ENCODE measurements around the gene RPS6KA3.
A peak's percentile ranks its signal among the peaks of the same experiment; 100 is the strongest.

RPS6KA3 gene

GRCh38 chrX:20237864-20238263 is 28.8 kb downstream of the RPS6KA3 start:
- Histone ChIP-seq H3K4me1 (peaks cover 0 to 7% (median 0%) of the 10 kb centered on the region in 10 experiments; a peak in 4 of 20 replicates), H3K9ac (no peak overlapping the region), H3K27ac (no peak overlapping the region), H3K27me3 (no peaks in the 10 kb centered on the region), H4K20me1 (no peaks in the 10 kb centered on the region; a peak in 1 of 22 replicates), H3K9me3 (replicated peaks in 1 of 11) (peaks cover 12 to 44% (median 33%) of the 10 kb centered on the region in 11 experiments; a peak in 21 of 22 replicates), H3K36me3 (peaks cover 14 to 78% (median 27%) of the 10 kb centered on the region in 11 experiments; a peak in 21 of 22 replicates), H3K4me3 (no peak overlapping the region), H3K4me2 (no peak overlapping the region)
- TF ChIP-seq Cebpa-rat (IDR thresholded peaks at IDR 0.05) = no peak

- H4K20me1 ChIP-seq = no peaks in the 10 kb centered on the region; a peak in 1 of 22 replicates
- H3K4me2 ChIP-seq = no peak overlapping the region
- no peak for TF ChIP-seq Cebpa-rat (IDR thresholded peaks at IDR 0.05)
Observed at GRCh38 chrX:20235755-20236154, 31.0 kb downstream of the RPS6KA3 start.

GRCh38 chrX:20233336-20233735 is 33.4 kb downstream of the RPS6KA3 start:
- H3K9ac ChIP-seq = no peak overlapping the region
- H3K4me1 ChIP-seq = peaks cover 0 to 6% (median 0%) of the 10 kb centered on the region in 10 experiments; a peak in 4 of 20 replicates
- H3K36me3 ChIP-seq = peaks cover 22 to 91% (median 50%) of the 10 kb centered on the region in 11 experiments
- no peaks in the 10 kb centered on the region for H4K20me1 ChIP-seq
- peaks cover 12 to 46% (median 26%) of the 10 kb centered on the region in 11 experiments; a peak in 20 of 22 replicates for H3K9me3 ChIP-seq (replicated peaks in 1 of 11)
- H3K4me2 ChIP-seq = no peak overlapping the region
- no peak overlapping the region for H3K4me3 ChIP-seq
- TF ChIP-seq Cebpa-rat (IDR thresholded peaks at IDR 0.05) = no peak
- no peaks in the 10 kb centered on the region for H3K27me3 ChIP-seq
- no peak overlapping the region for H3K27ac ChIP-seq

More at GRCh38 chrX:20235755-20236154, 31.0 kb downstream of the RPS6KA3 start:
- no peak overlapping the region for H3K4me3 ChIP-seq
- H3K27ac ChIP-seq = no peak overlapping the region
- no peaks in the 10 kb centered on the region for H3K27me3 ChIP-seq
- peaks cover 0 to 7% (median 0%) of the 10 kb centered on the region in 10 experiments; a peak in 4 of 20 replicates for H3K4me1 ChIP-seq
- H3K9me3 ChIP-seq (replicated peaks in 1 of 11) = peaks cover 12 to 46% (median 26%) of the 10 kb centered on the region in 11 experiments; a peak in 20 of 22 replicates
- peaks cover 22 to 82% (median 41%) of the 10 kb centered on the region in 11 experiments for H3K36me3 ChIP-seq
- H3K9ac ChIP-seq = no peak overlapping the region

- Histone ChIP-seq H3K4me2 (no peak overlapping the region), H3K27me3 (no peaks in the 10 kb centered on the region), H3K27ac (no peak overlapping the region), H3K9ac (no peak overlapping the region), H4K20me1 (no peaks in the 10 kb centered on the region), H3K4me1 (peaks cover 0 to 4% (median 0%) of the 10 kb centered on the region in 10 experiments; a peak in 2 of 20 replicates), H3K9me3 (replicated peaks in 1 of 11) (peaks cover 12 to 37% (median 21%) of the 10 kb centered on the region in 11 experiments; a peak in 20 of 22 replicates), H3K36me3 (peaks cover 22 to 84% (median 50%) of the 10 kb centered on the region in 11 experiments), H3K4me3 (no peak overlapping the region)
- TF ChIP-seq Cebpa-rat (IDR thresholded peaks at IDR 0.05) = no peak
Observed at GRCh38 chrX:20231598-20231997, 35.1 kb downstream of the RPS6KA3 start.

- no peaks in the 10 kb centered on the region for H4K20me1 ChIP-seq
- H3K27me3 ChIP-seq = no peaks in the 10 kb centered on the region
- no peak for TF ChIP-seq Cebpa-rat (IDR thresholded peaks at IDR 0.05)
- peaks cover 22 to 72% (median 47%) of the 10 kb centered on the region in 11 experiments for H3K36me3 ChIP-seq
- H3K27ac ChIP-seq = no peak overlapping the region
- H3K4me3 ChIP-seq = no peak overlapping the region
- H3K9me3 ChIP-seq (replicated peaks in 1 of 11) = peaks cover 6 to 26% (median 10%) of the 10 kb centered on the region in 11 experiments; a peak in 18 of 22 replicates
- H3K9ac ChIP-seq = no peak overlapping the region
- H3K4me1 ChIP-seq = peaks cover 0 to 5% (median under 1%) of the 10 kb centered on the region in 10 experiments; a peak in 8 of 20 replicates
- H3K4me2 ChIP-seq = no peak overlapping the region
Observed at GRCh38 chrX:20230406-20230805, 36.3 kb downstream of the RPS6KA3 start.

GRCh38 chrX:20229155-20229554 is 37.6 kb downstream of the RPS6KA3 start:
- H3K9ac ChIP-seq = no peak overlapping the region
- H3K9me3 ChIP-seq (replicated peaks in 1 of 11) = peaks cover 2 to 19% (median 9%) of the 10 kb centered on the region in 11 experiments; a peak in 15 of 22 replicates
- H3K27ac ChIP-seq = no peak overlapping the region
- H3K4me1 ChIP-seq = peaks cover 0 to 17% (median 2%) of the 10 kb centered on the region in 10 experiments; a peak in 8 of 20 replicates
- no peaks in the 10 kb centered on the region for H3K27me3 ChIP-seq
- H3K4me3 ChIP-seq = no peak overlapping the region
- no peak for TF ChIP-seq Cebpa-rat (IDR thresholded peaks at IDR 0.05)
- H3K4me2 ChIP-seq = no peak overlapping the region
- no peaks in the 10 kb centered on the region; a peak in 1 of 22 replicates for H4K20me1 ChIP-seq
- H3K36me3 ChIP-seq = peaks cover 20 to 60% (median 44%) of the 10 kb centered on the region in 11 experiments

- TF ChIP-seq Cebpa-rat (IDR thresholded peaks at IDR 0.05) = no peak
- Histone ChIP-seq H3K27ac (no peak overlapping the region), H4K20me1 (no peaks in the 10 kb centered on the region; a peak in 1 of 22 replicates), H3K4me2 (no peak overlapping the region), H3K36me3 (peaks cover 12 to 51% (median 35%) of the 10 kb centered on the region in 11 experiments), H3K27me3 (no peaks in the 10 kb centered on the region), H3K4me3 (no peak overlapping the region), H3K9me3 (replicated peaks in 1 of 11) (peaks cover 0 to 11% (median 6%) of the 10 kb centered on the region in 11 experiments; a peak in 11 of 22 replicates), H3K4me1 (peaks cover 0 to 27% (median 2%) of the 10 kb centered on the region in 10 experiments; a peak in 8 of 20 replicates), H3K9ac (no peak overlapping the region)
Observed at GRCh38 chrX:20228245-20228644, 38.5 kb downstream of the RPS6KA3 start.

- no peak overlapping the region for H3K9ac ChIP-seq
Observed at GRCh38 chrX:20227116-20227515, 39.6 kb downstream of the RPS6KA3 start.

GRCh38 chrX:20225488-20225833 is 41.2 kb downstream of the RPS6KA3 start:
- no peak overlapping the region for H3K4me3 ChIP-seq
- peaks cover 0 to 4% (median 0%) of the 10 kb centered on the region in 11 experiments; a peak in 1 of 22 replicates for H4K20me1 ChIP-seq
- peaks cover 0 to 42% (median 0%) of the 10 kb centered on the region in 10 experiments; a peak in 6 of 20 replicates for H3K4me1 ChIP-seq
- H3K27ac ChIP-seq = no peak overlapping the region
- no peak for TF ChIP-seq Cebpa-rat (IDR thresholded peaks at IDR 0.05)
- H3K36me3 ChIP-seq = peaks cover 0 to 24% (median 13%) of the 10 kb centered on the region in 11 experiments; a peak in 14 of 22 replicates
- no peak overlapping the region for H3K9ac ChIP-seq
- H3K4me2 ChIP-seq = peak overlapping the region in 1 of 11 experiments; percentile 30; a peak in 1 of 22 replicates
- no peaks in the 10 kb centered on the region for H3K27me3 ChIP-seq
- no peaks in the 10 kb centered on the region for H3K9me3 ChIP-seq (replicated peaks in 1 of 11)

More at GRCh38 chrX:20227116-20227515, 39.6 kb downstream of the RPS6KA3 start:
- Histone ChIP-seq H3K4me1 (peaks cover 0 to 38% (median 0%) of the 10 kb centered on the region in 10 experiments; a peak in 6 of 20 replicates), H3K4me3 (no peak overlapping the region), H3K4me2 (no peak overlapping the region), H3K27me3 (no peaks in the 10 kb centered on the region), H3K36me3 (peaks cover 5 to 40% (median 24%) of the 10 kb centered on the region in 11 experiments; a peak in 18 of 22 replicates), H3K27ac (no peak overlapping the region), H3K9me3 (replicated peaks in 1 of 11) (peaks cover 0 to 1% (median 0%) of the 10 kb centered on the region in 11 experiments; a peak in 1 of 22 replicates), H4K20me1 (no peaks in the 10 kb centered on the region; a peak in 1 of 22 replicates)
- TF ChIP-seq Cebpa-rat (IDR thresholded peaks at IDR 0.05) = no peak
